Liver (tissue), 9 donors: ENCODE measurements around the gene ARHGEF19. TPM values are rescaled to one million over a fixed set of nuclear protein-coding genes. Genes with fewer than 3 reads are reported as not detected.

ENCODE experiments used
- DNase-seq: peaks from one replicate; pipeline ENCODE4 v3.0.0-alpha.2; 2017; ENCODE audit warnings: low spot score
- H3K27ac ChIP-seq, 2 donors: one replicate each; pipeline ENCODE4 v1.7.0; 2013; ENCODE audit warnings: inconsistent platforms in 2 of 2, low read length in 2 of 2, control low read depth in 1 of 2, low read depth in 1 of 2, mild to moderate bottlenecking in 1 of 2
- H3K27me3 ChIP-seq, 4 donors: one replicate each; pipeline versions ENCODE4 v1.6.1 to v1.7.0; 2013; ENCODE audit warnings: low read length in 3 of 4, inconsistent platforms in 1 of 4, mild to moderate bottlenecking in 1 of 4, moderate library complexity in 1 of 4; ENCODE audit not compliant: control insufficient read depth in 4 of 4, insufficient read depth in 4 of 4
- H3K36me3 ChIP-seq, 4 donors: one replicate each; pipeline versions ENCODE4 v1.6.1 to v1.7.0; 2013; ENCODE audit warnings: low read length in 3 of 4, mild to moderate bottlenecking in 3 of 4, low read depth in 1 of 4, moderate library complexity in 1 of 4; ENCODE audit not compliant: control insufficient read depth in 4 of 4, insufficient read depth in 3 of 4
- H3K4me1 ChIP-seq, 4 donors: one replicate each; pipeline versions ENCODE4 v1.6.1 to v1.7.0; 2013; ENCODE audit warnings: low read length in 3 of 4, mild to moderate bottlenecking in 3 of 4, moderate library complexity in 1 of 4; ENCODE audit not compliant: control insufficient read depth in 4 of 4, insufficient read depth in 4 of 4
- H3K4me3 ChIP-seq, 3 donors: one replicate each; pipeline versions ENCODE4 v1.6.1 to v1.7.0; 2013; ENCODE audit warnings: low read length in 3 of 3, control low read depth in 1 of 3, low read depth in 1 of 3, mild to moderate bottlenecking in 1 of 3
- H3K9ac ChIP-seq, 2 donors: one replicate each; pipeline ENCODE4 v1.7.0; 2013; ENCODE audit warnings: low read length in 2 of 2, mild to moderate bottlenecking in 2 of 2, moderate library complexity in 2 of 2, control low read depth in 1 of 2, low read depth in 1 of 2
- H3K9me3 ChIP-seq, 4 donors: one replicate each; pipeline versions ENCODE4 v1.6.1 to v1.7.0; 2013; ENCODE audit warnings: low read length in 3 of 4; ENCODE audit not compliant: control insufficient read depth in 4 of 4
- EGR1 ChIP-seq, 2 donors: IDR thresholded peaks; 2 replicates each; pipeline ENCODE4 v1.6.1; 2016 to 2018; ENCODE audit warnings: antibody characterized with exemption in 2 of 2, low read depth in 2 of 2
- FOXA1 ChIP-seq: IDR thresholded peaks from 2 replicates; pipeline ENCODE4 v1.6.1; 2016; ENCODE audit warnings: antibody characterized with exemption
- FOXA2 ChIP-seq: IDR thresholded peaks from 2 replicates; pipeline ENCODE4 v1.6.1; 2016; ENCODE audit warnings: antibody characterized with exemption
- GABPA ChIP-seq, 2 donors: IDR thresholded peaks in 1 of 2; conservative IDR thresholded peaks in 1 of 2; 2 replicates each; pipeline ENCODE4 v1.6.1; 2016; ENCODE audit warnings: antibody characterized with exemption in 2 of 2, mild to moderate bottlenecking in 1 of 2, moderate library complexity in 1 of 2
- HNF4A ChIP-seq, 2 donors: conservative IDR thresholded peaks; 2 replicates each; pipeline ENCODE4 v1.6.1; 2016; ENCODE audit warnings: antibody characterized with exemption in 2 of 2, mild to moderate bottlenecking in 2 of 2
- JUND ChIP-seq, 2 donors: IDR thresholded peaks; 2 replicates each; pipeline ENCODE4 v1.6.1; 2016; ENCODE audit warnings: antibody characterized with exemption in 2 of 2
- NR2F2 ChIP-seq: IDR thresholded peaks from 2 replicates; pipeline ENCODE4 v1.6.1; 2016; ENCODE audit warnings: antibody characterized with exemption
- RAD21 ChIP-seq, 2 donors: IDR thresholded peaks; 2 replicates each; pipeline ENCODE4 v1.6.1; 2016; ENCODE audit warnings: antibody characterized with exemption in 2 of 2, mild to moderate bottlenecking in 2 of 2
- RXRA ChIP-seq, 2 donors: IDR thresholded peaks; 2 replicates each; pipeline ENCODE4 v1.6.1; 2017 to 2018; ENCODE audit warnings: antibody characterized with exemption in 2 of 2, mild to moderate bottlenecking in 1 of 2
- SP1 ChIP-seq: IDR thresholded peaks from 2 replicates; pipeline ENCODE4 v1.6.1; 2018; ENCODE audit warnings: antibody characterized with exemption, mild to moderate bottlenecking
- TAF1 ChIP-seq: conservative IDR thresholded peaks from 2 replicates; pipeline ENCODE4 v1.6.1; 2016; ENCODE audit warnings: antibody characterized with exemption, mild to moderate bottlenecking
- YY1 ChIP-seq: IDR thresholded peaks from 2 replicates; pipeline ENCODE4 v1.6.1; 2016; ENCODE audit warnings: antibody characterized with exemption, mild to moderate bottlenecking
- WGBS: extraction: QIAGEN DNeasy Blood & Tissue Kit; methylation state at CpG from one replicate; pipeline ENCODE4 v1.1.7; 2013; 5-methylcytosine and 5-hydroxymethylcytosine counted together
- polyA plus RNA-seq, 2 donors: library from polyadenylated mRNA; stranded (reverse) in 1 of 2; unstranded in 1 of 2; fragments of 200-250 nt in 1 of 2; fragments of >200 nt in 1 of 2; fragmentation: Nextera tagmentation in 1 of 2; extraction: Ambion mirVana in 1 of 2; gene quantifications; one replicate each; pipeline versions ENCODE4 v1.2.1 to v1.2.3, GENCODE V29; 2013 to 2015
- total RNA-seq, 2 donors: library from RNA; depleted of rRNA; stranded (reverse); fragments of >200 nt; gene quantifications; one replicate each; pipeline ENCODE4 v1.2.3, GENCODE V29; 2014
- TF ChIP-seq, protein P1 (sequence below): IDR thresholded peaks from 2 replicates; pipeline ENCODE4 v1.6.1; 2016; ENCODE audit warnings: antibody characterized with exemption
- TF ChIP-seq, protein P2 (sequence below): IDR thresholded peaks from 2 replicates; pipeline ENCODE4 v1.6.1; 2016; ENCODE audit warnings: antibody characterized with exemption
- TF ChIP-seq, protein P3 (sequence below): IDR thresholded peaks from 2 replicates; pipeline ENCODE4 v1.6.1; 2016; ENCODE audit warnings: antibody characterized with exemption
- TF ChIP-seq, protein P4 (sequence below): IDR thresholded peaks from 2 replicates; pipeline ENCODE4 v1.6.1; 2016; ENCODE audit warnings: antibody characterized with exemption, mild to moderate bottlenecking
- donor health status: healthy.
- donor health status: healthy.
- donor health status: healthy.
- donor health status: healthy.
- donor health status: healthy.

ARHGEF19 gene
- total and polyA plus RNA-seq, 4 donors, result 0.79 to 3.2 (median 2.5) TPM

DNA sequence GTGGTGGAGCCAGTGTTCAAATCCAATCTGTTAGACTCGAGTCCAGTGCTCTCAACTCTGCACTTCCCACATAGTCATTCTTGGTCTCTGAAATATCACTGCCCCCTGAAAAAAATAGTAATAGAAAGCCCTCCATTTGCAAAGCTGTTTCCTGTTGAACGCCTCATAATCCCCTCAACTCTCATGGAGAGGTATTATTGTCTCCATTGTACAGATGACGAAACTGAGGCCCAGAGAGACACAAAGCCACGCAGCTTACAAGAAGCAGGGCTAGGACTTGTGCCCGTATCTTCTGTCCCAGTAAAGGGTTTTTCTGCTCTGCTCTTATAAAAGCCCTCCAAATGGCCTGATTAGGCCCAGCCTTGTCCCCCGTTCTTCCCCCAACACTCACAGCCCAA is 6.2 kb upstream of the ARHGEF19 start:
- TF ChIP-seq, protein P1, sequence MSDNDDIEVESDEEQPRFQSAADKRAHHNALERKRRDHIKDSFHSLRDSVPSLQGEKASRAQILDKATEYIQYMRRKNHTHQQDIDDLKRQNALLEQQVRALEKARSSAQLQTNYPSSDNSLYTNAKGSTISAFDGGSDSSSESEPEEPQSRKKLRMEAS, result no peak
- TF ChIP-seq JUND (IDR thresholded peaks at IDR 0.05) (no peak), NR2F2 (no peak), GABPA (IDR thresholded peaks at IDR 0.05 in 1 of 2, conservative IDR thresholded peaks at IDR 0.05 in 1 of 2) (no peak), FOXA1 (no peak), TAF1 (no peak), SP1 (no peak), RXRA (IDR thresholded peaks at IDR 0.05) (no peak), EGR1 (IDR thresholded peaks at IDR 0.05; ENCODE audit: low read depth in 2 of 2) (no peak), RAD21 (IDR thresholded peaks at IDR 0.05) (no peak)
- TF ChIP-seq, protein P2, sequence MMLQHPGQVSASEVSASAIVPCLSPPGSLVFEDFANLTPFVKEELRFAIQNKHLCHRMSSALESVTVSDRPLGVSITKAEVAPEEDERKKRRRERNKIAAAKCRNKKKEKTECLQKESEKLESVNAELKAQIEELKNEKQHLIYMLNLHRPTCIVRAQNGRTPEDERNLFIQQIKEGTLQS, result no peak
- TF ChIP-seq, protein P3, sequence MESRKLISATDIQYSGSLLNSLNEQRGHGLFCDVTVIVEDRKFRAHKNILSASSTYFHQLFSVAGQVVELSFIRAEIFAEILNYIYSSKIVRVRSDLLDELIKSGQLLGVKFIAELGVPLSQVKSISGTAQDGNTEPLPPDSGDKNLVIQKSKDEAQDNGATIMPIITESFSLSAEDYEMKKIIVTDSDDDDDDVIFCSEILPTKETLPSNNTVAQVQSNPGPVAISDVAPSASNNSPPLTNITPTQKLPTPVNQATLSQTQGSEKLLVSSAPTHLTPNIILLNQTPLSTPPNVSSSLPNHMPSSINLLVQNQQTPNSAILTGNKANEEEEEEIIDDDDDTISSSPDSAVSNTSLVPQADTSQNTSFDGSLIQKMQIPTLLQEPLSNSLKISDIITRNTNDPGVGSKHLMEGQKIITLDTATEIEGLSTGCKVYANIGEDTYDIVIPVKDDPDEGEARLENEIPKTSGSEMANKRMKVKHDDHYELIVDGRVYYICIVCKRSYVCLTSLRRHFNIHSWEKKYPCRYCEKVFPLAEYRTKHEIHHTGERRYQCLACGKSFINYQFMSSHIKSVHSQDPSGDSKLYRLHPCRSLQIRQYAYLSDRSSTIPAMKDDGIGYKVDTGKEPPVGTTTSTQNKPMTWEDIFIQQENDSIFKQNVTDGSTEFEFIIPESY, result no peak
- TF ChIP-seq, protein P4, sequence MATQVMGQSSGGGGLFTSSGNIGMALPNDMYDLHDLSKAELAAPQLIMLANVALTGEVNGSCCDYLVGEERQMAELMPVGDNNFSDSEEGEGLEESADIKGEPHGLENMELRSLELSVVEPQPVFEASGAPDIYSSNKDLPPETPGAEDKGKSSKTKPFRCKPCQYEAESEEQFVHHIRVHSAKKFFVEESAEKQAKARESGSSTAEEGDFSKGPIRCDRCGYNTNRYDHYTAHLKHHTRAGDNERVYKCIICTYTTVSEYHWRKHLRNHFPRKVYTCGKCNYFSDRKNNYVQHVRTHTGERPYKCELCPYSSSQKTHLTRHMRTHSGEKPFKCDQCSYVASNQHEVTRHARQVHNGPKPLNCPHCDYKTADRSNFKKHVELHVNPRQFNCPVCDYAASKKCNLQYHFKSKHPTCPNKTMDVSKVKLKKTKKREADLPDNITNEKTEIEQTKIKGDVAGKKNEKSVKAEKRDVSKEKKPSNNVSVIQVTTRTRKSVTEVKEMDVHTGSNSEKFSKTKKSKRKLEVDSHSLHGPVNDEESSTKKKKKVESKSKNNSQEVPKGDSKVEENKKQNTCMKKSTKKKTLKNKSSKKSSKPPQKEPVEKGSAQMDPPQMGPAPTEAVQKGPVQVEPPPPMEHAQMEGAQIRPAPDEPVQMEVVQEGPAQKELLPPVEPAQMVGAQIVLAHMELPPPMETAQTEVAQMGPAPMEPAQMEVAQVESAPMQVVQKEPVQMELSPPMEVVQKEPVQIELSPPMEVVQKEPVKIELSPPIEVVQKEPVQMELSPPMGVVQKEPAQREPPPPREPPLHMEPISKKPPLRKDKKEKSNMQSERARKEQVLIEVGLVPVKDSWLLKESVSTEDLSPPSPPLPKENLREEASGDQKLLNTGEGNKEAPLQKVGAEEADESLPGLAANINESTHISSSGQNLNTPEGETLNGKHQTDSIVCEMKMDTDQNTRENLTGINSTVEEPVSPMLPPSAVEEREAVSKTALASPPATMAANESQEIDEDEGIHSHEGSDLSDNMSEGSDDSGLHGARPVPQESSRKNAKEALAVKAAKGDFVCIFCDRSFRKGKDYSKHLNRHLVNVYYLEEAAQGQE, result no peak
- Histone ChIP-seq H3K9ac (no peak overlapping the region), H3K4me1 (peaks cover 3 to 18% (median 10%) of the 10 kb centered on the region in 4 donors), H3K4me3 (no peak overlapping the region), H3K36me3 (no peaks in the 10 kb centered on the region), H3K27me3 (no peaks in the 10 kb centered on the region), H3K9me3 (no peaks in the 10 kb centered on the region), H3K27ac (no peak overlapping the region)
- DNase-seq, result no peak
- 96% methylated on average over 6 of the region's 6 CpGs for WGBS

DNA sequence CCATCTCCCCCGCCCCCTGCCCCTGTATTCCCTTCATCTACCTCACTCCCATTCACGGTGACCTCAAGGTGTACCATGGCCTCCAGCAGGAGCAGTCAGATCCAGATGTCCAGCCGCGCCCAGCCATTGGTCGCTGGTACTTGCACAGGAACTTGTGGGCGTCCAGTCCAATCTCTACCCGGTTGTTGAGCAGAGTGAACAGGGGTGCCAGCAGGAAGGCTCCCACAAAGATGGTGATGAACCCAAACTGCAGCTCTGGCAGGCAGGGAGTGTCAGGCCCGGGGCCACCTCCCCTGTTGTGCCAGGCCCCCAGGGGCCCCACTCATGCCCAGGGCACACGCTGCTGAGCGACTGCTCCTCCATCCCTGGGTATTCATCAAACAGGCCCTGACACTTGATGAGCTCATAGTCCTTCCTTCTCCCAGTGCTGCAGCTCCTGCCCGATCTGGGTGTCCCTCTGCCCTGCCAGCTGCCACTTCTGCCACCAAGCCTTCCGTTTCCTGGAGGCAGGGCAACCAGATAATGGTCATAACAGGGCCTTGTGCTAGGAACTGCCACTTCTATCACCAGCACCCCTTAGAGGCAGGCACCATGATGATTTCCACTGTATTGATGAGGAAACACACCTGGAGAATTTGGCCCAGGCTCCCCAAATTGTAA is 5.7 kb upstream of the ARHGEF19 start:
- Histone ChIP-seq H3K27me3 (no peaks in the 10 kb centered on the region), H3K36me3 (no peaks in the 10 kb centered on the region), H3K9ac (no peak overlapping the region), H3K9me3 (no peaks in the 10 kb centered on the region), H3K4me1 (peaks cover 3 to 18% (median 10%) of the 10 kb centered on the region in 4 donors), H3K27ac (no peak overlapping the region), H3K4me3 (no peak overlapping the region)
- DNase-seq, result no peak
- WGBS, result 84% methylated on average over 12 of the region's 12 CpGs
- TF ChIP-seq RAD21 (IDR thresholded peaks at IDR 0.05), result no peak
- TF ChIP-seq RXRA (IDR thresholded peaks at IDR 0.05), result no peak
- no peak for TF ChIP-seq FOXA1
- no peak for TF ChIP-seq EGR1 (IDR thresholded peaks at IDR 0.05; ENCODE audit: low read depth in 2 of 2)
- no peak for TF ChIP-seq HNF4A (conservative IDR thresholded peaks at IDR 0.05)
- TF ChIP-seq, protein P3, result no peak
- TF ChIP-seq FOXA2, result no peak
- TF ChIP-seq, protein P4, result no peak
- no peak for TF ChIP-seq YY1
- TF ChIP-seq JUND (IDR thresholded peaks at IDR 0.05), result no peak
- TF ChIP-seq SP1, result no peak
- no peak for TF ChIP-seq TAF1
- no peak for TF ChIP-seq GABPA (IDR thresholded peaks at IDR 0.05 in 1 of 2, conservative IDR thresholded peaks at IDR 0.05 in 1 of 2)
- TF ChIP-seq, protein P1, result no peak
